HepG2 (cell line): ENCODE results near the gene FAM168A.

ENCODE experiments used
- CTCF ChIP-seq: sonication (generic); formaldehyde crosslinking; IDR thresholded peaks from 2 replicates; pipeline ENCODE4 v1.5.0; 2020; ENCODE audit warnings: mild to moderate bottlenecking, missing genetic modification reagents, moderate library complexity
- NFYB ChIP-seq: sonication (generic); formaldehyde crosslinking; IDR thresholded peaks from 2 replicates; pipeline ENCODE4 v1.4.0; 2020; ENCODE audit warnings: missing genetic modification reagents
- PBX2 ChIP-seq: IDR thresholded peaks from 2 replicates; pipeline ENCODE4 v1.6.1; 2016; ENCODE audit warnings: control low read depth
- POLR2A ChIP-seq, 2 experiments: IDR thresholded peaks; 2 replicates each; pipeline ENCODE4 v1.6.1; 2011; ENCODE audit warnings: low read depth in 2 of 2, low read length in 2 of 2, mild to moderate bottlenecking in 1 of 2, moderate library complexity in 1 of 2; ENCODE audit not compliant: insufficient read depth in 1 of 2
- POLR2AphosphoS5 ChIP-seq: IDR thresholded peaks from 2 replicates; pipeline ENCODE4 v1.6.1; 2012; ENCODE audit warnings: low read depth, low read length

GRCh38 chr11:73350908-73351636 is 246.8 kb downstream of the FAM168A start:
- TF ChIP-seq PBX2 (no peak), CTCF (CRISPR knock-in tag) (peak; percentile 78), POLR2A (IDR thresholded peaks at IDR 0.05; ENCODE audit: insufficient read depth in 1 of 2, low read depth in 2 of 2, low read length in 2 of 2) (no peak), NFYB (no peak), POLR2AphosphoS5 (no peak)
